ENCODE measurements around the gene LMTK2. TPM values are rescaled to one million over a fixed set of nuclear protein-coding genes. Genes with fewer than 3 reads are reported as not detected.
A peak's percentile ranks its signal among the peaks of the same experiment; 100 is the strongest.

LMTK2 gene
- total RNA-seq, 1 experiment from 2014 or later, result 37.1 TPM

DNA sequence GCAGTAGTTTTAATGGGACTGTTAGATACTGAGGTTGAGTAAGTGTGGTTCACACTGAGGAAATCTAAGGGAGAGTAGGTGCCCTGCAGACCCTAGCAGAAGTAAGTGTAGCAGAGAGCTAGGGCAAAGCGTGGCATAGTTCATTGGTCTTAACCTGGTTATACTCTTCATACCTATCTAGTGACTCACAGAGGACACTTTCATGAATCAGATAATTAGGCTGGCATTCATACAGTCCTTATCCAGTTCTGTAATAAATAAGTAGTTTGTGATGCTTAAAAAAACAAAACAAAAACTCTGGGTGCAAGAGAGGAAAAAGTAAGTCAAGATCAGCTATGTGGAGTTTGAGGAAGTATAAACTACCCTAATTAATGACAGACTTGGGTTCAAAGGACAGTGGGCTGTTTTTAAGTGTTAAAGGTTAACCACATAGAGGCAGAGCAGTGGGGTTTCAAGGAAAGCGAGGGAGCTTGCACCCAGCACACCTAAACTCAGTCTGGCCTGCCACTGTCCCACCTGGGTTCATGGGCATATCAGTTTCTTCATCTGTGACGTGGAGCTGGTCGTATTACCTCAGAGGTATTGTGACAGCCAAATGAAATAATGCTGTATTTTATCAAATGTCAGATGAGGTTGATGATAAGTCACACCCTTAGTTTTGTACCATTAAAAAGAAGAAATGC lies 27.1 kb downstream of the LMTK2 start:
- H3K9me3 ChIP-seq (ENCODE audit: insufficient read depth, low read depth), result no peaks in the 10 kb centered on the region
- no peaks in the 10 kb centered on the region for H3K27me3 ChIP-seq (ENCODE audit: insufficient read depth, low read depth)
- peaks cover 49% of the 10 kb centered on the region for H3F3A ChIP-seq (ENCODE audit: insufficient read depth, low read depth)
- ChIA-PET POLR2A (ENCODE audit: unreplicated experiment) (interaction anchor here (0.6 to 1.3 kb wide), 3 partner anchors 14 to 162 kb away, joined by 3 to 15 read pairs (median 9); no protein-coding TSS in a partner anchor), CTCF (interaction anchor here (0.7 to 3.4 kb wide), 8 partner anchors 12 to 262 kb away, joined by 3 to 16 read pairs (median 4); partner anchors contain the start of genes ASNS and LMTK2)
- H4K20me1 ChIP-seq (ENCODE audit: insufficient read depth), result no peaks in the 10 kb centered on the region
- TF ChIP-seq CTCF (conservative IDR thresholded peaks at IDR 0.05), result no peak
- no peak for TF ChIP-seq EZH2 (IDR thresholded peaks at IDR 0.05; ENCODE audit: low read depth)
- DNase-seq, result peak; percentile 42 to 96
- H3K79me2 ChIP-seq (ENCODE audit: low read depth), result peaks cover 80% of the 10 kb centered on the region
- no TSS peak for BruUV-seq (replicated peaks)
- intact Hi-C loops (cut with micrococcal nuclease; ENCODE audit: unreplicated experiment), result loop anchor here (2.0 to 5.0 kb wide), 2 partner anchors 27 to 46 kb away; partner anchors contain the start of gene LMTK2
- H3K9me2 ChIP-seq (ENCODE audit: insufficient read depth), result no peaks in the 10 kb centered on the region
- no peak overlapping the region for H2AFZ ChIP-seq
- H3K4me1 ChIP-seq (replicated peaks; ENCODE audit: insufficient read depth), result peaks cover 73% of the 10 kb centered on the region
- H3K36me3 ChIP-seq (ENCODE audit: low read depth), result no peaks in the 10 kb centered on the region
- H3K27ac ChIP-seq, result peak overlapping the region; percentile 100
- H3K4me3 ChIP-seq, result peak overlapping the region; percentile 45; the same call in 1 of the 2 replicates
- H3K4me2 ChIP-seq, result peak overlapping the region; percentile 86

GRCh38 chr7:98134420-98135228 lies 28.0 kb downstream of the LMTK2 start:
- H4K20me1 ChIP-seq (ENCODE audit: insufficient read depth), result no peaks in the 10 kb centered on the region
- no peak for TF ChIP-seq CTCF (conservative IDR thresholded peaks at IDR 0.05)
- TF ChIP-seq EZH2 (IDR thresholded peaks at IDR 0.05; ENCODE audit: low read depth), result no peak
- H3K9me2 ChIP-seq (ENCODE audit: insufficient read depth), result no peaks in the 10 kb centered on the region
- H2AFZ ChIP-seq, result no peak overlapping the region
- no peak for DNase-seq
- H3K27ac ChIP-seq, result peak overlapping the region; percentile 100
- intact Hi-C loops (cut with micrococcal nuclease; ENCODE audit: unreplicated experiment), result loop anchor here (5.0 kb wide), 1 partner anchor 47 kb away; no protein-coding TSS in a partner anchor
- H3K79me2 ChIP-seq (ENCODE audit: low read depth), result peaks cover 72% of the 10 kb centered on the region
- peaks cover 2% of the 10 kb centered on the region; the same call in 1 of the 2 replicates for H3K36me3 ChIP-seq (ENCODE audit: low read depth)
- no TSS peak for BruUV-seq (replicated peaks)
- no peaks in the 10 kb centered on the region for H3K9me3 ChIP-seq (ENCODE audit: insufficient read depth, low read depth)
- POLR2A ChIA-PET (ENCODE audit: unreplicated experiment), result interaction anchor here (0.6 to 1.3 kb wide), 3 partner anchors 15 to 163 kb away, joined by 3 to 15 read pairs (median 9); no protein-coding TSS in a partner anchor
- CTCF ChIA-PET, result interaction anchor here (0.6 to 3.4 kb wide), 5 partner anchors 16 to 34 kb away, joined by 3 to 16 read pairs (median 3); partner anchors contain the start of gene LMTK2
- H3K4me2 ChIP-seq, result peak overlapping the region; percentile 86
- peaks cover 70% of the 10 kb centered on the region for H3K4me1 ChIP-seq (replicated peaks; ENCODE audit: insufficient read depth)
- peaks cover 49% of the 10 kb centered on the region for H3F3A ChIP-seq (ENCODE audit: insufficient read depth, low read depth)
- H3K4me3 ChIP-seq, result peak overlapping the region; percentile 45; the same call in 1 of the 2 replicates
- no peaks in the 10 kb centered on the region for H3K27me3 ChIP-seq (ENCODE audit: insufficient read depth, low read depth)

DNA sequence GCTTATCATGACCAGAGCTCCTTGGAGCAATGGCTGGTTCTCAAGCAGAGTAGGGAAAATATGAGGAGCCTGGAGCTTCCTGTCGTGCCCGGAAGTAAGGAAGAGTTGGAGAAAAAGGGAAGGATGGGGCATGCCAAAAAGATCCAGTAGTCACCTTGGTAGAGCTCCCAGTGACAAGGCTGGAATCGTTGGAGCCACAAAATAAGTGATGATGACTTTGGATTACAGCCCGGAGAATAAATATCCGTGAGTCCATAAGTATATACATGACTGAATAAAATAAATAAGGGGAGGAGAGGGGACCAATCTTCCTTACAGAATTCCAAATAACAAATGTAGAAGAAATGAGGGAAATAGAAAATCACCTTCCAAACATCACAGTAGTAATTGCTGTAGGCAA lies 29.3 kb downstream of the LMTK2 start:
- Histone ChIP-seq H3K9me2 (ENCODE audit: insufficient read depth) (no peaks in the 10 kb centered on the region), H4K20me1 (ENCODE audit: insufficient read depth) (no peaks in the 10 kb centered on the region), H3K79me2 (ENCODE audit: low read depth) (peaks cover 60% of the 10 kb centered on the region), H3F3A (ENCODE audit: insufficient read depth, low read depth) (peaks cover 37% of the 10 kb centered on the region), H3K4me2 (no peak overlapping the region), H3K4me1 (replicated peaks; ENCODE audit: insufficient read depth) (peaks cover 57% of the 10 kb centered on the region), H3K27ac (no peak overlapping the region), H3K36me3 (ENCODE audit: low read depth) (peaks cover 4% of the 10 kb centered on the region; the same call in 1 of the 2 replicates), H3K9me3 (ENCODE audit: insufficient read depth, low read depth) (no peaks in the 10 kb centered on the region), H2AFZ (no peak overlapping the region), H3K27me3 (ENCODE audit: insufficient read depth, low read depth) (no peaks in the 10 kb centered on the region), H3K4me3 (no peak overlapping the region)
- BruUV-seq (replicated peaks), result no TSS peak
- ChIA-PET CTCF (no interaction called here), POLR2A (ENCODE audit: unreplicated experiment) (no interaction called here)
- TF ChIP-seq CTCF (conservative IDR thresholded peaks at IDR 0.05), result no peak
- TF ChIP-seq EZH2 (IDR thresholded peaks at IDR 0.05; ENCODE audit: low read depth), result no peak
- DNase-seq, result no peak
- intact Hi-C loops (cut with micrococcal nuclease; ENCODE audit: unreplicated experiment), result no loop called here

All from PC-9 (cell line).